Mucosa of rectum (tissue), 2 donors: ENCODE measurements around the gene SV2B.

Experiments used
- H3K27ac ChIP-seq, 2 donors: one replicate each; pipeline ENCODE4 v1.7.0; 2013; ENCODE audit warnings: inconsistent platforms in 2 of 2, low read depth in 2 of 2, low read length in 2 of 2
- H3K27me3 ChIP-seq, 2 donors: one replicate each; pipeline ENCODE4 v1.7.0; 2013; ENCODE audit warnings: low read length in 2 of 2; ENCODE audit not compliant: control insufficient read depth in 2 of 2, insufficient read depth in 2 of 2
- H3K36me3 ChIP-seq, 2 donors: one replicate each; pipeline ENCODE4 v1.7.0; 2013; ENCODE audit warnings: low read length in 2 of 2; ENCODE audit not compliant: control insufficient read depth in 2 of 2, insufficient read depth in 2 of 2
- H3K4me1 ChIP-seq, 2 donors: one replicate each; pipeline ENCODE4 v1.7.0; 2013; ENCODE audit warnings: low read length in 2 of 2, mild to moderate bottlenecking in 1 of 2; ENCODE audit not compliant: control insufficient read depth in 2 of 2, insufficient read depth in 2 of 2
- H3K4me3 ChIP-seq, 2 donors: one replicate each; pipeline ENCODE4 v1.7.0; 2013; ENCODE audit warnings: low read length in 2 of 2
- H3K9ac ChIP-seq, 2 donors: one replicate each; pipeline ENCODE4 v1.7.0; 2013; ENCODE audit warnings: low read length in 2 of 2, low read depth in 1 of 2, mild to moderate bottlenecking in 1 of 2
- H3K9me3 ChIP-seq, 2 donors: one replicate each; pipeline ENCODE4 v1.7.0; 2013; ENCODE audit warnings: low read length in 2 of 2; ENCODE audit not compliant: control insufficient read depth in 2 of 2
- donor health status: healthy.
- donor health status: Normal muscosa, but diverticular disease.

SV2B gene

GRCh38 chr15:91199511-91199910 is 99.5 kb downstream of the SV2B start:
- Histone ChIP-seq H3K36me3 (no peaks in the 10 kb centered on the region), H3K4me1 (no peaks in the 10 kb centered on the region), H3K9me3 (no peaks in the 10 kb centered on the region), H3K27me3 (no peaks in the 10 kb centered on the region), H3K27ac (no peak overlapping the region), H3K9ac (no peak overlapping the region), H3K4me3 (no peak overlapping the region)

- Histone ChIP-seq H3K4me3 (no peak overlapping the region), H3K9ac (no peak overlapping the region), H3K9me3 (no peaks in the 10 kb centered on the region), H3K27ac (no peak overlapping the region), H3K27me3 (no peaks in the 10 kb centered on the region), H3K36me3 (no peaks in the 10 kb centered on the region), H3K4me1 (no peaks in the 10 kb centered on the region)
These were observed 100.2 kb downstream of the SV2B start for GRCh38 chr15:91200101-91200754.

- H3K4me3 ChIP-seq = no peak overlapping the region
- H3K9me3 ChIP-seq = no peaks in the 10 kb centered on the region
- H3K36me3 ChIP-seq = no peaks in the 10 kb centered on the region
- H3K27me3 ChIP-seq = no peaks in the 10 kb centered on the region
- no peak overlapping the region for H3K9ac ChIP-seq
- H3K27ac ChIP-seq = no peak overlapping the region
- no peaks in the 10 kb centered on the region for H3K4me1 ChIP-seq
These were observed 102.5 kb downstream of the SV2B start for GRCh38 chr15:91202510-91203102.

GRCh38 chr15:91203619-91204203 is 103.7 kb downstream of the SV2B start:
- H3K9me3 ChIP-seq = no peaks in the 10 kb centered on the region
- no peaks in the 10 kb centered on the region for H3K4me1 ChIP-seq
- no peak overlapping the region for H3K27ac ChIP-seq
- H3K27me3 ChIP-seq = no peaks in the 10 kb centered on the region
- H3K4me3 ChIP-seq = no peak overlapping the region
- no peaks in the 10 kb centered on the region for H3K36me3 ChIP-seq
- H3K9ac ChIP-seq = no peak overlapping the region

- no peak overlapping the region for H3K9ac ChIP-seq
- H3K9me3 ChIP-seq = no peaks in the 10 kb centered on the region
- no peak overlapping the region for H3K4me3 ChIP-seq
- no peak overlapping the region for H3K27ac ChIP-seq
- no peaks in the 10 kb centered on the region for H3K36me3 ChIP-seq
- H3K4me1 ChIP-seq = no peaks in the 10 kb centered on the region
- H3K27me3 ChIP-seq = no peaks in the 10 kb centered on the region
These were observed 108.3 kb downstream of the SV2B start for GRCh38 chr15:91208371-91208770.

- Histone ChIP-seq H3K4me1 (no peaks in the 10 kb centered on the region), H3K4me3 (no peak overlapping the region), H3K9me3 (no peaks in the 10 kb centered on the region), H3K27me3 (no peaks in the 10 kb centered on the region), H3K27ac (no peak overlapping the region), H3K9ac (no peak overlapping the region), H3K36me3 (no peaks in the 10 kb centered on the region)
These were observed 109.3 kb downstream of the SV2B start for GRCh38 chr15:91209318-91209717.

GRCh38 chr15:91209726-91210125 is 109.7 kb downstream of the SV2B start:
- H3K36me3 ChIP-seq = no peaks in the 10 kb centered on the region
- H3K4me1 ChIP-seq = no peaks in the 10 kb centered on the region
- no peak overlapping the region for H3K27ac ChIP-seq
- no peaks in the 10 kb centered on the region for H3K9me3 ChIP-seq
- no peak overlapping the region for H3K9ac ChIP-seq
- no peaks in the 10 kb centered on the region for H3K27me3 ChIP-seq
- H3K4me3 ChIP-seq = no peak overlapping the region

GRCh38 chr15:91214675-91215590 is 114.9 kb downstream of the SV2B start:
- Histone ChIP-seq H3K9ac (no peak overlapping the region), H3K27me3 (peaks cover 0 to 4% of the 10 kb centered on the region in 2 donors), H3K27ac (no peak overlapping the region), H3K4me1 (no peaks in the 10 kb centered on the region), H3K4me3 (no peak overlapping the region), H3K36me3 (no peaks in the 10 kb centered on the region), H3K9me3 (no peaks in the 10 kb centered on the region)

- Histone ChIP-seq H3K27me3 (peaks cover 0 to 4% of the 10 kb centered on the region in 2 donors), H3K36me3 (no peaks in the 10 kb centered on the region), H3K9me3 (no peaks in the 10 kb centered on the region), H3K4me3 (no peak overlapping the region), H3K4me1 (no peaks in the 10 kb centered on the region), H3K9ac (no peak overlapping the region), H3K27ac (no peak overlapping the region)
These were observed 115.9 kb downstream of the SV2B start for GRCh38 chr15:91216000-91216399.

GRCh38 chr15:91219206-91219605 is 119.1 kb downstream of the SV2B start:
- Histone ChIP-seq H3K27ac (no peak overlapping the region), H3K4me3 (no peak overlapping the region), H3K27me3 (peaks cover 0 to 4% of the 10 kb centered on the region in 2 donors), H3K36me3 (no peaks in the 10 kb centered on the region), H3K9me3 (no peaks in the 10 kb centered on the region), H3K9ac (no peak overlapping the region), H3K4me1 (no peaks in the 10 kb centered on the region)
